Gastrocnemius medialis (tissue), 4 donors: Measurements from ENCODE around the gene SEC22A.

Source experiments
- CTCF ChIP-seq, 5 experiments: fragments of 450-650 bp in 3 of 5; fragments of 200-600 bp in 2 of 5; sonication (generic) in 2 of 5; IDR thresholded peaks in 4 of 5; conservative IDR thresholded peaks in 1 of 5; 1 replicate in 4 of 5; 2 replicates in 1 of 5; pipeline ENCODE4 v1.5.1; 2016 to 2019; ENCODE audit warnings: antibody characterized with exemption in 5 of 5, mild to moderate bottlenecking in 3 of 5, moderate library complexity in 3 of 5
- POLR2A ChIP-seq, 2 donors: fragments of 450-650 bp; IDR thresholded peaks; one replicate each; pipeline ENCODE4 v1.6.1; 2017; ENCODE audit warnings: antibody characterized with exemption in 2 of 2, mild to moderate bottlenecking in 2 of 2, moderate library complexity in 2 of 2

- TF ChIP-seq CTCF (IDR thresholded peaks at IDR 0.05 in 4 of 5, conservative IDR thresholded peaks at IDR 0.05 in 1 of 5) (no peak), POLR2A (IDR thresholded peaks at IDR 0.05) (no peak)
Measured at GRCh38 chr3:123258359-123258758, 56.6 kb downstream of the SEC22A start.
